Tongue (tissue), 2 donors: ENCODE results near the gene PRRC2B. TPM values are rescaled to one million over a fixed set of nuclear protein-coding genes. Genes with fewer than 3 reads are reported as not detected.
"Not testable (repeated sequence)": the region's sequence is repeated elsewhere in the genome, so short reads cannot be mapped to it uniquely, and the experiment has no call there.

Experiments
- DNase-seq: peaks from one replicate; pipeline ENCODE4 v3.0.0-alpha.2; 2015
- total RNA-seq: library from RNA; depleted of rRNA; stranded (reverse); fragments of >200 nt; gene quantifications from one replicate; pipeline ENCODE4 v1.2.3, GENCODE V29; 2014

The PRRC2B gene
- total RNA-seq, 1 donor from 2014 or later = 111 TPM

GRCh38 chr9:131472085-131472484, 78.2 kb downstream of the PRRC2B start:
- DNase-seq = not testable (repeated sequence)

GRCh38 chr9:131473198-131473885, 79.5 kb downstream of the PRRC2B start:
- no peak for DNase-seq

GRCh38 chr9:131473891-131474290, 80.0 kb downstream of the PRRC2B start:
- no peak for DNase-seq

DNA sequence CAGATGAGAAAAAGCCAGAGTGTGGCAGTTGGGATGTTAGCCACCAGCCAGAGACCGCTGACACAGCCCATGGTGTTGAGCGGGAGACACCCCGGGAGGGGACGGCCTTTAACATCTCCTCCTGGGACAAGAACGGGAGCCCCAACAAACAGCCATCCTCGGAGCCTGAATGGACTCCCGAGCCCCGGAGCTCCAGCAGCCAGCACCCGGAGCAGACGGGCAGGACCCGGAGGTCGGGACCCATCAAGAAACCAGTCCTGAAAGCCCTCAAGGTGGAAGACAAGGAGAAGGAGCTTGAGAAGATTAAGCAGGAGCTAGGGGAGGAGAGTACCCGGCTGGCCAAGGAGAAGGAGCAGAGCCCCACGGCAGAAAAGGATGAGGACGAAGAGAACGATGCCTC, 80.8 kb downstream of the PRRC2B start:
- DNase-seq = no peak

- DNase-seq = no peak
These were observed 81.4 kb downstream of the PRRC2B start for GRCh38 chr9:131475111-131475955.

DNA sequence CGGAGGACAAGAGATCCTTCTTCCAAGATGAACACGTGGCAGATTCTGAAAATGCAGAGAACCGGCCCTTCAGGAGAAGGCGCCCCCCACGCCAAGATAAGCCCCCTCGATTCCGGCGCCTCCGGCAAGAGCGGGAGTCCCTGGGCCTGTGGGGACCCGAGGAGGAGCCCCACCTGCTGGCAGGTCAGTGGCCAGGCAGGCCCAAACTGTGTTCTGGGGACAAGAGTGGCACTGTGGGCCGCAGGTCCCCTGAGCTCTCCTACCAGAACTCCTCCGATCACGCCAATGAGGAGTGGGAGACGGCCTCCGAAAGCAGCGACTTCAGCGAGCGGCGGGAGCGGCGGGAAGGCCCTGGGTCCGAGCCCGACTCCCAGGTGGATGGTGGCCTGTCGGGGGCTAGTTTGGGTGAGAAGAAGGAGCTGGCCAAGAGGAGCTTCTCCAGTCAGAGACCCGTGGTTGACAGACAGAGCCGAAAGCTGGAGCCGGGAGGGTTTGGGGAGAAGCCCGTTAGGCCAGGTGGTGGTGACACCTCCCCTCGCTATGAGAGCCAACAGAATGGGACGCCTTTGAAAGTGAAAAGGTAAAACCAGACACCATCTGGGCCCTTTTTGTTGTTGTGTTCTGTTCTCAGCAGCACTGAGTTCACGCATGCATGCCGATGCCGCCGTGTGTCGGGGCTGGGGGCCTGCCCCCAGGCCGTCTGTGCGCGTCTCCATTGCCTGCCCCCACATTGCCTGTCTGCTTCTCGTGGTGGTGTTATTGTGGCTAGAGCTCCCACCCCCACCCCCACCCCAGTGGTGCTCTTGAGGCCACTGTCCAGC, 82.3 kb downstream of the PRRC2B start:
- DNase-seq = no peak

DNA sequence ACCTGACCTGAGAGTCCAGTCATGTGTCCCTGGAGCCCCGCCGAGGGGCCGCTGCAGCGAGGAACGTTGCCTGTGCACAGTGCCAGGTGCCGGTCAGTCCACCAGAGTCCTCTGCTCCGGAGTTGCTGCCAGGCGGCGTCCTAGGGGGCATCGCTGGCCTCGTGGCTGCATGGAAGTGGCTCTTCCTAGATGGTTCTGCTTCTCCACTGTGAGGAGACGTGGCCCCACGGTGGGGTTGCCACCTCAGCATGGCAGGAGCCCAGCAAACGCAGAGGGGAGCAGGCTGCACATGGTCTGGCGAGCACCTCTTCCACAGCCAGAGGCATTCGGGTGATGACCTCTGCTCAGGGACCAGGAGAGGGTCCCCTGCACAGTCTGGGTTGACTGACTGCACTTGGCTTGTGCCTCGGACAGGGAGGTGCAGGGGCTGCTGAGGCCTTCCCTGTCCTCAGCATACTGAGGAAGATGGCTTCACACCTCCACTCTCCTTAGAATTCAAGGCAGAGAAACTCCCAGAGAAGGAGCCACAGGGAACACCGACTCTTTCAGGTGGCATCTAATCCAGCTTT, 83.0 kb downstream of the PRRC2B start:
- DNase-seq = no peak

DNA sequence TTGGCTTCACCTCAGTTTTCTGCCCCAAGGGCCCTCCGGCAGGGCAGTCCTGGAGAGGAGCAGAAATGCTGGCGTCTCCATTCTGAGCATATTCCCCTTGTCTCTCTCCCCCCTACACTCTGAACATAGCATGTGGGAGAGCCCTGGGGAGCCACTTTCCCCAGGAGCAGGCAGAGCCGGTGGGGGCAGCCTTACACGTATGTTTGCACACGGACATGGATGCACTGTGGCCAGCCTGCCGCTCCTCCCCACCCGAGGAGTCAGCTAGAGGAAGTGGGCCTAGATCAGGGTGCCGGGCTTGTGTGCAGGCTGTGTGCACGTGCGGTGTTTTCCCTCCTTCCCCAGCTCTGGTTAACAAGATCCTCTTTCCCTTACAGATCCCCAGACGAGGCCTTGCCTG, 83.5 kb downstream of the PRRC2B start:
- no peak for DNase-seq

DNA sequence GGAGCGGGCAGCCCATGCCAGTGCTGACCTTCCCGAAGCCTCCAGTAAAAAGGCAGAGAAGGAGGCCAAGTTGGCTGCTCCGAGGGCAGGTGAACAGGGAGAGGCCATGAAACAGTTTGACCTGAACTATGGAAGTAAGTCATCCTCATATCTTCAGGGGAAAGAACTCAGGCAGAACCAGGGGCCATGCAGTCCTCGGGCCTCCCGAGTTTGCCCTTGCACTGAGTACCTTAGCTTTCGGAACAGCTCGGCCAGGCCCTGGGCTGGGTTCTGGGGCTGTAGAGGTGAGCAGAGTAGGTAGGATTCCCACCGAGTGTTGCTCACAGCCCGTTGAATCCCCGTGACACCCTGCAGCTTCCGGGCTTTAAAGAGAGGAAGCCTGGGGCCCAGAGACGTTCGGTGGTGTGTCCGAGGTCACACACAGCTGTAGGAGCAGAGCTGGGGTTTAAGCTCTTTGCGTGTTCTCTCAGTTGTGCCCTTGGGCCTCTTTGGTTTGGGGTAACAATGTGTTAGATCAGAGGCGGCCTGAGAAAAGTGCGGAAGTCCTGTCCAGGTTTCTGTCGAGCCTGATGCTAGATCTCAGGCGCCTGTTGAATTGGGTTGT, 84.0 kb downstream of the PRRC2B start:
- no peak for DNase-seq

- DNase-seq = peak; percentile 70
These were observed 84.6 kb downstream of the PRRC2B start for GRCh38 chr9:131478421-131478868.

DNA sequence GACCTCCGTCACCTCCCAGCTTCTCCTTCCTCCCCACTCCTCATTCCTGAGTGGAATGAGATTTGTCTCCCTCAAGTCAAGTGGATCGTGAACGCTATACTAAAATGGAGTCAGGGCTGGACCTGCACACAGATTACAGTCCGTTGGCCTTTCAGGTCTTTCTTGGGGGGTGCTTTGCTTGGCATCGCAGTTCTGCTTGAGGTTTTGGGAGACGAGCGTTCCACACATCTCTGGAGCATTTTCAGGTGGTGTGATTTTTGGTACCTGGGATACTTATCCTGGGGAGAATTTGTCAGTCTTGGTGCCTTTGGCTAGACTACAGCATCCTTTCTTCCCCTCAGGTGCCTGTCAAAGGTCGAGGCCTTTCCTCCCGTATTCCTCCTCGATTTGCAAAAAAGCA, 85.0 kb downstream of the PRRC2B start:
- no peak for DNase-seq

- no peak for DNase-seq
These were observed 86.4 kb downstream of the PRRC2B start for GRCh38 chr9:131480258-131480657.

GRCh38 chr9:131481441-131482342, 87.8 kb downstream of the PRRC2B start:
- no peak for DNase-seq

DNA sequence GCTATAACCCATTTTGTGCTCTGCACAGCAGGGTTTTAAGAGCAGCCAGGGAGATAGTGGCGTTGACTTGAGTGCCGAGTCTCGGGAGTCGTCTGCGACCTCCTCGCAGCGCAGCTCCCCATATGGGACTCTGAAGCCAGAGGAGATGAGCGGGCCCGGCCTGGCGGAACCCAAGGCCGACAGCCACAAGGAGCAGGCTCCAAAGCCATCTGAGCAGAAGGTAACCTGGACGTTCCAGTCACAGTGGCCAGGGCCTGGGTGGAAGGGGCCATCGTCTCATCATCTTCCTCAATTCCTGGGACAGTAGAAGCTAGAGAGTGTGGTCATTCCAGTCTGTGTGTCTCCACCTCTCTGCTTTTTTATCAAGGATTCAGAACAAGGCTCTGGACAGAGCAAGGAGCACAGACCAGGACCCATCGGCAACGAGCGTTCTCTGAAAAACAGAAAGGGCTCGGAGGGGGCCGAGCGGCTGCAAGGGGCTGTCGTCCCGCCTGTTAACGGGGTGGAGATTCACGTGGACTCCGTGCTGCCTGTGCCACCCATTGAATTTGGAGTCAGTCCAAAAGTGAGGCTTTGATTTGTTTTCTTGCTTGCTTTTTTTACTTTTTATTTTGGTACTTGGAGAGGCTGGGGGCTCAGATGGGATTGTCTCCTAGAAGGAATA, 88.6 kb downstream of the PRRC2B start:
- no peak for DNase-seq

- no peak for DNase-seq
These were observed 89.6 kb downstream of the PRRC2B start for GRCh38 chr9:131483319-131484050.

- no peak for DNase-seq
These were observed 90.2 kb downstream of the PRRC2B start for GRCh38 chr9:131484051-131484445.

DNA sequence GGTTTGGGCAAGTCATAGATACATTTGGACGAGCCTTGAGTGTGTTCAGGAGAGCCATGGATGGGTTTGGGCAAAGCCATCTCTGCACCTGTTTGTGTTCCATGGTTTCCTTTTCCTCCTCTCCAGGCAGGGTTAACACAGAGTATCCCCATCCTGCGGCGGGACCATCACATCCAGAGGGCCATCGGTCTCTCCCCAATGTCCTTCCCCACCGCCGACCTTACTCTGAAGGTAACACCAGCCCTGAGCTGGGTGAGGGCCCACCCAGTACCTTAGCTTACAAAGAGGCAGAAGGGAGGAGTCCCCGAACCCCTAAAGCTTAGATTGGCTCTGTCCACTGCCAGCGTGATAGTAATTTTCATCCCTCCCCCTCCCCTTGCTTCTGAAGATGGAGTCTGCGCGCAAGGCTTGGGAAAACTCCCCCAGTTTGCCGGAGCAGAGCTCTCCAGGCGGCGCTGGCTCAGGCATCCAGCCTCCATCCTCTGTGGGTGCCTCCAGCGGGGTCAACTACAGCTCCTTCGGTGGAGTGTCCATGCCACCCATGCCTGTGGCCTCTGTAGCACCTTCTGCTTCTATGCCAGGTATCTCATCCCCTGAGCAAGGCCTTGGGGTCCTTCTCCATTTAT, 90.8 kb downstream of the PRRC2B start:
- DNase-seq = no peak

- no peak for DNase-seq
These were observed 91.3 kb downstream of the PRRC2B start for GRCh38 chr9:131485206-131485605.
